Activated gamma-delta T cell treated with Interleukin-2 at 50 U/mL for 16 hours (primary cell): ENCODE results near the gene KANK3.
"Not testable (repeated sequence)": the region's sequence is repeated elsewhere in the genome, so short reads cannot be mapped to it uniquely, and the experiment has no call there.

Experiments
- DNase-seq: peaks from one replicate; pipeline ENCODE4 v3.0.0-alpha.2; 2020

KANK3 gene

GRCh38 chr19:8370176-8371010 lies 27.3 kb upstream of the KANK3 start:
- no peak for DNase-seq

- no peak for DNase-seq
Measured at GRCh38 chr19:8367327-8368001, 24.4 kb upstream of the KANK3 start.

- DNase-seq = no peak
Measured at GRCh38 chr19:8366961-8367326, 23.9 kb upstream of the KANK3 start.

GRCh38 chr19:8366121-8366581 lies 23.1 kb upstream of the KANK3 start:
- DNase-seq = no peak

- peak; percentile 25 for DNase-seq
Measured at GRCh38 chr19:8363803-8364771, 21.0 kb upstream of the KANK3 start, which contains the start of gene ANGPTL4. ANGPTL4 (plus strand) TSS chr19:8364155; CDS start chr19:8364322, 167 bp downstream.

GRCh38 chr19:8361921-8362793 lies 19.1 kb upstream of the KANK3 start:
- no peak for DNase-seq

GRCh38 chr19:8360196-8360595 lies 17.1 kb upstream of the KANK3 start:
- DNase-seq = no peak

- no peak for DNase-seq
Measured at GRCh38 chr19:8358948-8359347, 15.9 kb upstream of the KANK3 start.

GRCh38 chr19:8357007-8357521 lies 14.0 kb upstream of the KANK3 start:
- DNase-seq = no peak

- no peak for DNase-seq
Measured at GRCh38 chr19:8355631-8356402, 12.8 kb upstream of the KANK3 start.

GRCh38 chr19:8352845-8353244 lies 9.8 kb upstream of the KANK3 start:
- not testable (repeated sequence) for DNase-seq

- DNase-seq = no peak
Measured at GRCh38 chr19:8352134-8352827, 9.2 kb upstream of the KANK3 start.

- DNase-seq = not testable (repeated sequence)
Measured at GRCh38 chr19:8349629-8350372, 6.7 kb upstream of the KANK3 start.

- no peak for DNase-seq
Measured at GRCh38 chr19:8343483-8343844, 402 bp upstream of the KANK3 start.

- DNase-seq = no peak
Measured at GRCh38 chr19:8342316-8342683, 762 bp downstream of the KANK3 start.

- not testable (repeated sequence) for DNase-seq
Measured at GRCh38 chr19:8341504-8341903, 1.6 kb downstream of the KANK3 start.

GRCh38 chr19:8340341-8341096 lies 2.5 kb downstream of the KANK3 start:
- no peak for DNase-seq

GRCh38 chr19:8338835-8339234 lies 4.2 kb downstream of the KANK3 start:
- no peak for DNase-seq

GRCh38 chr19:8337728-8338127 lies 5.3 kb downstream of the KANK3 start:
- DNase-seq = no peak
